GM13977 (cell line): ENCODE measurements around the gene XPNPEP3.
A peak's percentile ranks its signal among the peaks of the same experiment; 100 is the strongest.
"Not testable (repeated sequence)": the region's sequence is repeated elsewhere in the genome, so short reads cannot be mapped to it uniquely, and the experiment has no call there.

ENCODE experiments used
- DNase-seq: peaks from one replicate; pipeline ENCODE4 v3.0.0; 2012; ENCODE audit warnings: low spot score
- CTCF ChIP-seq: IDR thresholded peaks from 2 replicates; pipeline ENCODE4 v1.5.1; 2012; ENCODE audit warnings: mild to moderate bottlenecking, control low read depth; ENCODE audit not compliant: insufficient read depth; ENCODE audit errors: extremely low read depth, missing control alignments
- in situ Hi-C: fragments of 300-500 bp; cut with MboI; formaldehyde crosslinking; loops from one replicate; pipeline ENCODE4 v1.12.0; 2022; ENCODE audit warnings: low sequenced_read_pairs, low pct_unique_long_range_greater_than_20kb, mixed read lengths, inconsistent platforms; ENCODE audit not compliant: unreplicated experiment

XPNPEP3 gene

DNA sequence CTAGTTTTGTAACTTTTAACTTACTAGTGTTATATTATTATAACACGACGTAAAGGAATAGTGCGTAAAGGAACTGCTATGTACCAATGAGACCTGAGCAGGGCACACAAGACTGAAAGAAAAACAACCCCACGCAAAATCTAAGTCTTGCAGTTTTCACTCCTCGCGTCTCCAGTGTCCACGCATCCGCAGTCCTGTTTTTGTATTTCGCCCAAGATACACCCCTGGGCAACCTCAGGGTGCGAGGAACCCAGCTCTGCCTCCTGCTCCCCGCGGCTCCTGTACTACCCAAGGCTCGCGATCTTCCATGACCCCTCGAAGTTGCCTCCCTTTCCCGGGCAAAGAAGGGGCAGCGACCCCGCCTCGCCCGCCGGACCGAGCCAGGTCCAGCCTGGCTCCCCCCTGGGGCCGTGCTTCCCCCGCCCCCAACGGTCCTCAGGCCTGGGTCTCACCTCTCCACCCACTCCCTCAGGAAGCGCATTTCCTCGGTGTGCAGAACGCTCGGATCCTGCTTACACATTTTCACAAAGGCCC is 902 bp upstream of the XPNPEP3 start:
- in situ Hi-C loops, result no loop called here
- no peak for TF ChIP-seq CTCF
- peak; percentile 7 for DNase-seq

- DNase-seq, result no peak
- in situ Hi-C loops, result no loop called here
- no peak for TF ChIP-seq CTCF
These were observed 434 bp downstream of the XPNPEP3 start for GRCh38 chr22:40857309-40857855.

DNA sequence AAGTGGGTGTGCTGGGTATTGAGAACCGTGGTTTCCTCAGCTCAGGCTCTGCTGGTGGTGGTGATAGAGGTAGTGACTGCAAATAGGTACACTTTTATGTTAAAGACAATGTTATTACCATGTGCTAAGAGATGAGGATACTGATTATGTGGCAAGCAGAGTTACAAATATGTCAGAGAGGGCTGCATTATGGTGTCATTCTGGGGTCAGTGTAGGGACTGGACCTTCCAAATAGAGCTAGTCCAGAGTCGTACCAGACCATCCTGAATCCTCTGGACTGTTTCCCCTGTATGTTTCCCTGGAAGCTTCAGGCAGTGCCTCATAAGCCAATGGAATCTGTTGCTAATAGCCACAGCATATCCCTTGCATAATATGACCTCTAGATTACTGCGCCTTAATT is 5.1 kb downstream of the XPNPEP3 start, which contains the start of gene DNAJB7:
DNAJB7 (minus strand) TSS at position 101 of the 400 bp plus-strand sequence. CDS start 119 bp downstream, outside the sequence.
- in situ Hi-C loops, result no loop called here
- TF ChIP-seq CTCF, result no peak

GRCh38 chr22:40862537-40862936 is 5.6 kb downstream of the XPNPEP3 start:
- TF ChIP-seq CTCF, result no peak
- in situ Hi-C loops, result no loop called here
- no peak for DNase-seq

More for the DNA sequence above, 5.1 kb downstream of the XPNPEP3 start, which contains the start of gene DNAJB7:
- DNase-seq, result no peak

- in situ Hi-C loops, result no loop called here
- no peak for TF ChIP-seq CTCF
- DNase-seq, result no peak
These were observed 10.2 kb downstream of the XPNPEP3 start for GRCh38 chr22:40867109-40867508.

DNA sequence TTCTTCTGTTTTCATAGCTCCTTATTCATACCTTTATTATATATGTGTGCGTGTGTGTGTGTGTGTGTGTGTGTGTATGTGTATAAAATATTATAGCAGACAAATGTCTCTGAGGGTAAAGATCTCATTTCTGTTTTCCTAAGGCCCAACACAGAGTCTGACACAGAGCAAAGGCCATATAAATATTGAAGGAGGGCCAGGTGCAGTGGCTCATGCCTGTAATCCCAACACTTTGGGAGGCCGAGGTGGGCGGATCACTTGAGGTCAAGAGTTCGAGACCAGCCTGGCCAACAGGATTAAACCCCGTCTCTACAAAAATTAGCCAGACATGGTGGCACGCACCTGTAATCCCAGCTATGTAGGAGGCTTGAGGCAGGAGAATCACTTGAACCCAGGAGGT is 11.4 kb downstream of the XPNPEP3 start:
- in situ Hi-C loops, DNase-seq: not testable (repeated sequence)

DNA sequence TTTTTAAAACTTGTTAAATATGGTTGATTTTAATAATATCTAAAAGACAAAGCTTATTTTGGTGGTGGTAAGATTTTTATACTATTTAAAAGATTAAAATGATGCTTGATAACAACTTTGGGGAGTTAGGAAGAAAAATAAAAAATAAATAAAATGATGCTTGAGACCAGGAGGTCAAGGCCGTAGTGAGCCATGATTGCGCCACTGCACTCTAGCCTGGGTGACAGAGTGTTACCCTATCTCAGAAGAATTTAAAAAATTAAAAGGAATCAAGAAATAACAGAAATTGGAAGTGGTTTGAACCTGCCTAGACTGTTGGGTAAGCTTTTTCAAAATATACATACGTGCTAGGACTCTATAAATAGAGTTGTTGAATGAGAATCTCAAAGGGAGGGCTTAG is 17.1 kb downstream of the XPNPEP3 start:
- in situ Hi-C loops, result no loop called here
- no peak for DNase-seq
- TF ChIP-seq CTCF, result no peak
